Islet of Langerhans (tissue), 1 donor: ENCODE data around the gene SPTLC2.
A peak's percentile ranks its signal among the peaks of the same experiment; 100 is the strongest.

Experiments
- FAIRE-seq: peaks from one replicate; lab custom pipeline; 2011; peaks lifted over from hg19 to GRCh38; lab: Jason Lieb, UNC

The SPTLC2 gene

GRCh38 chr14:77623201-77623600, 6.8 kb upstream of the SPTLC2 start:
- no peak for FAIRE-seq

GRCh38 chr14:77622366-77622961, 6.0 kb upstream of the SPTLC2 start:
- FAIRE-seq, result no peak

- no peak for FAIRE-seq
Measured at GRCh38 chr14:77620222-77620870, 3.9 kb upstream of the SPTLC2 start.

- FAIRE-seq, result no peak
Measured at GRCh38 chr14:77618381-77618970, 2.0 kb upstream of the SPTLC2 start.

- no peak for FAIRE-seq
Measured at GRCh38 chr14:77616133-77616453, 344 bp downstream of the SPTLC2 start.

GRCh38 chr14:77615361-77616132, 890 bp downstream of the SPTLC2 start:
- no peak for FAIRE-seq

GRCh38 chr14:77613201-77613600, 3.2 kb downstream of the SPTLC2 start:
- no peak for FAIRE-seq

- FAIRE-seq, result no peak
Measured at GRCh38 chr14:77612011-77612620, 4.3 kb downstream of the SPTLC2 start.

- no peak for FAIRE-seq
Measured at GRCh38 chr14:77610553-77610952, 5.9 kb downstream of the SPTLC2 start.

- no peak for FAIRE-seq
Measured at GRCh38 chr14:77609922-77610321, 6.5 kb downstream of the SPTLC2 start.

GRCh38 chr14:77607741-77608302, 8.6 kb downstream of the SPTLC2 start:
- no peak for FAIRE-seq

- no peak for FAIRE-seq
Measured at GRCh38 chr14:77605392-77605972, 11.0 kb downstream of the SPTLC2 start.

- FAIRE-seq, result no peak
Measured at GRCh38 chr14:77603654-77604255, 12.7 kb downstream of the SPTLC2 start.

- FAIRE-seq, result no peak
Measured at GRCh38 chr14:77603031-77603430, 13.4 kb downstream of the SPTLC2 start.

GRCh38 chr14:77601846-77602619, 14.4 kb downstream of the SPTLC2 start:
- FAIRE-seq, result no peak

- no peak for FAIRE-seq
Measured at GRCh38 chr14:77599889-77600288, 16.5 kb downstream of the SPTLC2 start.

GRCh38 chr14:77598366-77599070, 17.9 kb downstream of the SPTLC2 start:
- peak; percentile 47 for FAIRE-seq

GRCh38 chr14:77593501-77593961, 22.9 kb downstream of the SPTLC2 start:
- FAIRE-seq, result no peak

GRCh38 chr14:77590845-77591485, 25.5 kb downstream of the SPTLC2 start:
- FAIRE-seq, result no peak

GRCh38 chr14:77589099-77589498, 27.3 kb downstream of the SPTLC2 start:
- FAIRE-seq, result no peak
